Stimulated activated CD4-positive, alpha-beta T cell treated with anti-CD3 and anti-CD28 coated beads, Interleukin-12 subunit alpha, Interleukin-12 subunit beta, amount 100 ng/mL, for 48 hours (primary cell): ENCODE results near the gene CYTH3.
"Not testable (repeated sequence)": the region's sequence is repeated elsewhere in the genome, so short reads cannot be mapped to it uniquely, and the experiment has no call there.

Experiments
- DNase-seq, 3 donors: peaks; one replicate each; pipeline ENCODE4 v3.0.0-alpha.2; 2020; ENCODE audit warnings: low read depth in 2 of 3, low spot score in 1 of 3

CYTH3 gene

DNA sequence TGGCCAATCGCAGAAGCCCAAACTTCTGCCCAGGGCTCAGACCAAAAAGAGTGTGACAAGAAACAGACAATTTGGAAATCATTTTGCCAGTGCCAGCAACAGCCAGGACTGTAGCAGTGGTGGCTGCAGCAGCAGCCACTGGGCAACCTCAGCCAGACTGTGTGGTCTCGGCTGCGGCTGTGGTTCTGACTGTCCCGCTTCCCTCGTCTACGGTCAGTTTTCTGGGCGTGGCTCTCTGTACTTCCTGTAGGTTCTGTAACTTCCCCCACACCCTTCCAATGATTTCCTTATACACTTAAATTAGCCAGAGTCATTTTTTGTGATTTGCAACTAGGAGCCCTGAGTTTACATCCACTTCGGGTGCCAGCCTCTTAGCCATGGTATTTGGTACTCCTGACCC, 39.9 kb downstream of the CYTH3 start:
- no peak for DNase-seq

DNA sequence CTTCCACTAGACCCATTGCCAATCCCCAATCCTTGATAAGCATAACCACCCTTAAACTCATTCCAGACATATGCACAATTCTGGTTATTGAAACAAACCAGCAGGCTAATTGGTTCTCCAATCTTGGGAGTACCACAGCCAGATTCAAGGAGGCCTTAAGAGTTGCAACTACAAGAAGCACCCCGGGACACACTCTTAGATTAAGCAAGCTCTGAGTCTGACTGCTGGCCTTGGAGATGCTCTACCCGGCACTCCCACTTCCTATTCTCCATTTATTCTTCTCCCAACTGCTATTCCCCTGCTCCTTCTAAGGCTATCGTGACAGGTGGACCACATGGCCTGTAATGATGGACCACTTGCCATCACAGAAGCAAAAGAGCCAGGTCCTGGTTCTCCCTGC, 40.3 kb downstream of the CYTH3 start:
- no peak for DNase-seq

DNA sequence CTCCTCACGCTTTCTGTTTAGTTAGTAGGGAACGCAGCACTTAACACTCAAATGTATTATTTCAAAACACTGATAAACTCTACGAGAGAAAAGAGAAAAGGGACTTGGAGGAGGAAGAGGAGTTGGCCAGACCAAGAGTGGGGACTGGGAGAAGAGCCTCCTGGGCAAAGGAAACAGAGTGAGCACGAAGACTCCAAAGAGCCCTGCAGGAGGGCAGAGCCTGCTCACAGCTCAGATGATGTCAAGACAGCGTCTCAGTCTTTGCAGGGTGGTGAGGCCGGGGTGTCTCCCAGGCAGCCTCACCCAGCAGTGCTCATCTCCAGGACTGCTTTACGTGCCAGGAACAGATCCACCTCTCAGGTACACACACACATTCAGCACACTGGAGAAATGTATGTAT, 41.2 kb downstream of the CYTH3 start:
- DNase-seq, result no peak

DNA sequence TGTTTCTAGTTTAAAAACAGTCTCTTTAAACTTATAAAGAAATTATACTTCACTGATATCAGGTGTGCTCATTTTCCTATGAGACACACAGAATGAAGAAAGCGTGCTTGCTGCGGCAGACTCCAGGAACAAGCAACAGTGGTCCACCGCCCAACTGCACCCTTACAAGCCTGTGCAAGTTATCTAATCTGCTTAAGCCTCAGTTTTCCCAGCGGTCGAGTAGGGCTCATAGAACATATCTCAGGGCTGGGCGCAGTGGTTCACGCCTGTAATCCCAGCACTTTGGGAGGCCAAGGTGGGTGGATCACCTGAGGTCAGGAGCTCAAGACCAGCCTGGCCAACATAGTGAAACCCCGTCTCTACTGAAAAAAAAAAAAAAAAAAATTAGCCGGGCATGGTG, 43.1 kb downstream of the CYTH3 start:
- DNase-seq, result not testable (repeated sequence)

DNA sequence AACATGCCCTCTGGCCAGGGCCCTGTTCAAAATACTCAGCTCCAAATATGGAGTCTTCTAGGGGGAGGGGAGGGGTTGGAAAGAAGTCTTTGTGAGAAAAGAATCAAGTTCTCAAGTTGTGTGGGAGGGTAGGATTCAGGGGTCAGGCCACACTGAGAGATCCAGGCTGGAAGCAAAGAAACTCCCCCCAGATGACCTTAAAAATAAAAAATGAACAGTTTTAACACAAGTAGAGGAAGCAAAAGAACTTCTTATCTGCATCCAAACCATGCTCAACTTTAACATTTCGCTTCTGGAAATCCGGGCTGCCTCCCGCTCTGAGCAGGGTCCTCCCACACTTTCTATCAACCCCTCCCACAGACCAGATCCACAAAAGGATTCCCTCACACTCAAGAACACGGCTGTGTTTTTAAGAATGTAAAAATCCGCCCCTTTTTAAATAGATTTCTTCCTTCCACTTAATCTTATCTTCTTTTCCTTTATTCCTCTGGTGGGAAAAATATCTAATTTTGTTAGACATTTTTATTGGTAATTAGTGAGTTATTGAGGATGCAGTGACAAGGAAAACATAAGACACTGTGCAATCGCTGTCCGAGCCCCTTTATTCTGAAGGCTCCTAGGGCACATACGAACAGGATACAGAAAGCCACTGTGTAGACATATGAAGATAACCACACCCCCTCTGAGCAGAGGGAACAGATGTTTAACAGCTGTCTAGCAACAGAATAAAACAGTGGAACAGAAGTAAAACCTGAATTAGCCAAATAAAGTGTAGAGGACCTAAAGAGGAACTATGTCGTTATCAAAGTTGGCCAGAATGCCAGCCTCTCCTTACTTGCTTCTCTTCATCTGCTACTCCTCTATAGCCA, 43.8 kb downstream of the CYTH3 start:
- DNase-seq, result no peak

DNA sequence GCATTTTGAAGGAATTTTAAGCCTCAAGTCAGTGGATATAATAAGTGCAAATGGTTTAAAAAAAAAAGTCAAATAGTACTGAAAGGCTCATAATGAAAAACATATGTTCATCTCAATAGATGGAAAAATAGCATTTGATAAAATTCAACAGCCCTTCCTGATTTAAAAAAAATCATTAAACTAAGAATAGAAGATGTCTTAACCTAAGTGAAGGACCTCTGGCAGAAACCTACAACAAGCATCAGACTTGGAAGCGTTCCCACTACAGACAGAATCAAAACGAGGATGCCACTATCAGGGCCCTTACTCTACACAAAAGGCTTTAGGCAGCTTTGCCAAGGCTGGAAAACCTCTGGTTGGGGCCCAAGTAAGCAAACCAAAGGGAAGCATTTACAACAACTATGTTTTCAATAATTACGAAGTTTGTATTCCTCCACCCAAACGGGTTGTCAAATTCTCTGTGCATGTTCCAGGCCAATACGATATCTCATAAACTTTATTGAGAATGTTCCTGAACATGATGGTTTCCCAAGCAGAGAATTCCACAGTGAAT, 45.1 kb downstream of the CYTH3 start:
- DNase-seq, result no peak

DNA sequence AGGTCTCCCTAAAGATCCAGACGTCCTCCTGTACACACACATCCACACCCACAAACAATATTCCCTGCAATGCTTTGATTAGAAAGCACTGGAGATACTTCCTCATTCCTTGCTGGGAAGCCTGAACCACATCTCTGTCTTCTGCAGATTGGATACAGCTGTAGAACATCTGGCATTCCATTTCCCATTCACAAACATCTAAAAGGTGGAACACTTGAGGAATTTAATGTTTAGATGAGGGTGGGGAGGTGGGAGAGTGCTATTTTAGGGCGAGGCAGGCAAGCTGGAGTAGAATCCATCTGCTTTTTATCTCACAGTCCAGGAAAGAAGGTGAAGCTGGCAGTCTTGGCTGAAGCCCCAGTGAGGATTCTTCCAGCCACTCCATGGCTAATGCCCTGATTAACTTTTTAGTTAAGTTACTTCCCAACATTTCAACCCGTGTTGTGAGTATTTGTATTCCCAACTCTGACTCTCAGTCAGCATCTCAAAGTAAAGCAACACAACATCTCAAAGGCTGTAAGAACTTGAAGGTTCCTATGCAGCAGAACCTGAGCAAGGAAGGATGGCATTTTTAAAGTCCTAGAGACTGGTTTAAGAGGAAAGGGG, 46.1 kb downstream of the CYTH3 start:
- DNase-seq, result no peak

DNA sequence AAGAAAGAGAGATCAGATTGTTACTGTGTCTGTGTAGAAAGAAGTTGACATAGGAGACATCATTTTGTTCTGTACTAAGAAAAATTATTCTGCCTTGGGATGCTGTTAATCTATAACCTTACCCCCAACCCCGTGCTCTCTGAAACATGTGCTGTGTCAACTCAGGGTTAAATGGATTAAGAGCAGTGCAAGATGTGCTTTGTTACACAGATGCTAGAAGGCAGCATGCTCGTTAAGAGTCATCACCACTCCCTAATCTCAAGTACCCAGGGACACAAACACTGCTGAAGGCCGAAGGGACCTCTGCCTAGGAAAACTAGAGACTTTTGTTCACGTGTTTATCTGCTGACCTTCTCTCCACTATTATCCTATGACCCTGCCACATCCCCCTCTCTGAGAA, 49.0 kb downstream of the CYTH3 start:
- not testable (repeated sequence) for DNase-seq

DNA sequence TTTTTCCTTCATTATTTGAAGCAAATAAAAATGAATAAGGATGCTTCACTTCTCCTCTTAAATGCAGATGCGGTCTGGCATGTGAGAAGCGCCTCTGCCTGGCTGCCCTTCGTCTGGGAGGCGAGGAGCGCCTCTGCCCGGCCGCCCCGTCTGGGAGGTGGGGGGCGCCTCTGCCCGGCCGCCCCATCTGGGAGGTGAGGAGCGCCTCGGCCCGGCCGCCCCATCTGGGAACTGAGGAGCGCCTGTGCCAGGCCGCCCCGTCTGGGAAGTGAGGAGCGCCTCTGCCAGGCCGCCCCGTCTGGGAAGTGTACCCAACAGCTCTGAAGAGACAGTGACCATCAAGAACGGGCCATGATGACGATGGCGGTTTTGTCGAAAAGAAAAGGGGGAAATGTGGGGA, 49.4 kb downstream of the CYTH3 start:
- DNase-seq, result not testable (repeated sequence)

DNA sequence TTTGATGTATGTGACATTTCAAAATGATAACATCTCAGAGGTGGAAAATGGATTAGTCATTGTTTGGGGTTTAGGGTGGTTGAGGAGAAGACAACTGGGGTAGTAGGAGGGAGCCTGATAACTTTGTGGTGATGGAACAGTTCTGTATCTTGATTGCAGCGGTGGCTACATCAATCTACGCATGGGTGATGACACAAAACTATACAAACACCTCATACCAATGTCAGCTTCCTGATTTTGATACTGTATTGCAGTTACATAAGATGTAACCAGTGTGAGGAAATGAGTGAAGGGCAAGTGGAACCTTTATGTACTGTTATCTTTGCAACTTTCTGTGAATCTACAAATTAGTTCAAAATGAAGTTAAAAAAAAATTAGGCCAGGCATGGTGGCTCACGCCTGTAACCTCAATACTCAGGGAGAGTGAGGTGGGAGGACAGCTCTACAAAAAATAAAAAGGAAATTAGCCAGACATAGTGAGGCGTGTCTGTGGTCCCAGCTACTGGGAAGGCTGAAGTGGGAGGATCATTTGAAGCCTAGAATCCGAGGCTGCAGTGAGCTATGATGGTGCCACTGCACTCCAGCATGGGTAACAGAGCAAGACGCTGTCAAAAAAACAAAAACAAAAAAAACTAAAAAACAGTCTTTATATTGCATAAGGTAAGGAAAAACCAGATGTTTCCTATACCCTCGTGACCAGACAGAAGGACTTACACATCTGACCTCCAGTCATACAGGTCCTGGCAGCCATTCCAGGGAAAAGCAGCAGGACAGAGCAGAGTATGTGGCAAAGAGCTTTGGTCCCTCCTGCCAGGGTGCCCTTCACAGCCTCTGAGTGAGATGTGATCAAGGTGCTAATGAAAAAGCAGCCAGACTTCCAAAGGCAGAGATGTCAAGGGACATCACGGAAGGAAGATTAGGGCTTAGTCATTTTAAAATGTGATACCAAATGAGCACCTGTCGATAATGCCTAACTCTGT, 50.8 kb downstream of the CYTH3 start:
- DNase-seq, result peak; percentile 8 to 52 (median 33)

DNA sequence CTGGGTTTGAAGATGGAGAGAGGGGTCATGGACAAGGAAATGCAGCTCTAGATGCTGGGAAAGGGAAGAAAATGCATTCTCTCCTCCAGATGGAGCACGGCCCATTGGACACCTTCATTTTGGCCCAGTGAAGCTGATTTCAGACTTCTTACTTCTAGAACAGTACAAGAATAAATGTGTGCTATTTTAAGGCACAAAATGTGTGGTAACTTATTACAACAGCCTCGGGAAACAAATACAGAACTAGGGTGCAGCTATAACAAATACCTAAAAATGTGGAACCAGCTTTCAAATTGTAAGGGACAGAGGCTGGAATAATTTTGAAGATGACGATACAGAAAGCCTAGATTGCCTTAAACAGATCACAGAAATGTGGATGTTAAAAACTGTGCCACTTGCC, 54.1 kb downstream of the CYTH3 start:
- no peak for DNase-seq

DNA sequence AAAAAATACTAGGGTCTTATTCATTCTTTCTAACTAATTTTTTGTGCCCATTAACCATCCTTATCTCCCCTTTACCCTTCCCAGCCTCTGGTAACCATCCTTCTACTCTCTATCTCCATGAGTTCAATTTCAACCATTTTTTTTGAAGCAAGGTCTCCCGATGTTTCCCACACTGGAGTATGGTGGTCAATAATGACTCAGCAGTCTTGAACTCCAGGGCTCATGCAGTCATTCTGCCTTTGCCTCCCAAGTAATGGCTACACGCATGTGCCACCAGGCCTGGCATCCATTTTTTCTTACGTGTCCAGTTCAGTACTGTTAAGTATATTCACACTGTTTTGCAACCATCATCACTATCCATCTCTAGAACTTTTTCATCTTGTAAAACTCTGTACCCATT, 60.4 kb downstream of the CYTH3 start:
- no peak for DNase-seq

DNA sequence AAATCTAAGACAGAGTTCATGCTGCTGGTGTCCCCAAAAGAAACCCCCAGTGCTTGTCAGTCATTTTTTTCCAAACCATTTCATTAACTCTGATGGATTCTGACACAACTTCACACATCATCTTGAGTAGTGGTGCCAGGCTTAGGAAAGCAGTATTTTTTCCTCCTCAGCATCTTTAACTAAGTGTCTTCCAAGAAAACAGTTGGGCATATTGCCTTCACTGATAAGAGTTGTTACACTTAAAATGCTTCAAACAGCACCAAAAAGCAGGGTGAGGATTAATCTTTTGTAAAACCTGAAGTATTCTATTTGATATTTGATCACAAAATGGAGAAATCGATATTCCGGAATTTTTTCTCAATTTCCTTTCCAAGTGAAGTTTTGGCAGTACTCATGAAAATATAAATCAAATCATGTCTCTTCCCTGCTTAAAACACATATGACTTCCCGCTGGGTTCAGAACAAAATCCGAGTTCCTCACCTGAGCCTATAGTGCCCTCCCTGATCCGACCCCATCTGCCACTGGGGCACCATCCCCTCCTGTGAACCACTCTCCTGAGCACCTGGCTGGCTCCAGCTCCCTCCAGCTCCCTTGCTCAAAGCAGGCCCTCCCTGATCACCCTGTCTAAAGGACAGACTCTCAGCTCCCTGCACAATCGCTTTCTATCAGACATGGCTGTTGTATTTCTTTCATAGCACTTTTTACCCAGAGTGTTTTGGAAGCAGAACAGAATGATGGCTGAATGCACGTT, 61.6 kb downstream of the CYTH3 start:
- DNase-seq, result no peak

DNA sequence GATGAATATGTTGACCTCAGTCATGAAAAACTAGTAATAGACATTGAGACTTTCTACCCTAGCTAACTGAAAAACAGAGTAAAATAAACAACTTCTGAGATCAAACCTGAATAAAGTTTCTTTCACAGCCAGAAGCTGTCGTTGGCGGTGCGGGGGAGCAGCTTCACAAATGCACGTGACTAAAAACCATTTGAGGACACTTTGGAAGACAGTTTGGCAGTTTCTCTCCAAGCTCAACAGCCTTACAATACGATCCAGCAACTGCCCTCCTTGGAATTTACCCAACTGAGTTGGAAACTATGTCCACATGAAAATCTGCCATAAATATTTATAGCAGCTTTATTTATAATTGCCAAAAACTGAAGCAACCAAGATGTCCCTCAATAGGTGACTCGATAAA, 63.1 kb downstream of the CYTH3 start:
- no peak for DNase-seq

DNA sequence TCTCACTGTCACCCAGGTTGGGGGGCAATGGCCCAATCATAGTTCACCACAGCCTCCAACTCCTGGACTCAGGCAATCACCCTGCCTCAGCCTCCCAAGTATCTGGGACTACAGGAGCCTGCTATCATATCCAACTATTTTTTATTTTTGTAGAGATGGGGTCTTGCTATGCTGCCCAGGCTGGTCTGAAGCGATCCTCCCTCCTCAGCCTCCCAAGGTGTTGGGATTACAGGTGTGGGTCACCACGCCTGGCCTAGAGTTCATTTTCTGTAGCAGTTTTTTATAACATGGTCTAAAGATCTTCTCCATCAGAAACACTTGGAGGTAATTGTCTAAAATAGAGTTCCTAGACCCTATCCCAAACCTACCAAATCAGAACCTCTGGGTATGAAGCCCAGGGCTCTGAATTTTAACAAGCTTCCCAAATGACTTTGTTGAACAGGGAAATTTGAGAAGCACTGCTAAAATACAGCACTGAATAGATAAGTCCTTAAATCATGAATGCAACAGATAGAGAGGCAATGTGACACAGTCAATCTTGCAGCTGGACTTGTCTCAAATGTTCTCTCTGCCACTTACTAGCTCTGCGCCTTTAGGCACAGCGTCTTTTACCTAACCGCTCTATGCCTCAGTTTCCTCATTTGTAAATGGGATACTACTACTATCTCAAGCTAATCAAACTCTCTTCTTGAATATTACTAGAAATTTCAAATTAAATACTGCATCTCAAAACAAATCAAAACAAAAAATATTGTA, 63.7 kb downstream of the CYTH3 start:
- no peak for DNase-seq

DNA sequence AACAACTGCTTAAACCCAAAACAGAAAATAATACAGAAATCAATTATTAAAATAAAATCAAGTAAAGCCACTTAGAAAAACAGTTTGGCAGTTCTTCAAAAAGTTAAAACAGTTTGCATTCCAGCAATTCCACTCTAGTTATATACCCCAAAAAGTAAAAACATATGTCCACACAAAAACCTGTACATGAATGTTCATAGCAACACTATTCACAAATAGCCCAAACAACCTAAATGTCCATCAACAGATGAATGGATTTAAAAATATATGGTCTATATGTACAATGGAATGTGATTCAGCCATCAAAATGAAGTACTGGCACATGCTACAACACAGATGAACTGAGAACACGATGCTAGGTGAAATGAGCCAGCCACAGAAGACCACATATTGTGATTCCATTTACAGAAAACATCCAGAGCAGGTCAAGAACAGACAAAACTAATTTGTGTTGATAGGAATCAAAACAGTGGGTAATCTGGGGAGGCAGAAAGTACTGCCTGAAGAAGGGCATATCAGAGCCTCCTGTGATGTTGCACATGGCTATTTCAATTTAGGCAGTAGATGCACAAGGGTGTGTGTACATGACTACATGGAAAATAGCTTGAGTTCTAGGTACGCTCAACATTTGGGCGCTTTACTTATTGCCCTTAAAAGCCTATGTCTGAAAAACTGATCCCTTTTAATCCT, 66.3 kb downstream of the CYTH3 start:
- DNase-seq, result no peak

DNA sequence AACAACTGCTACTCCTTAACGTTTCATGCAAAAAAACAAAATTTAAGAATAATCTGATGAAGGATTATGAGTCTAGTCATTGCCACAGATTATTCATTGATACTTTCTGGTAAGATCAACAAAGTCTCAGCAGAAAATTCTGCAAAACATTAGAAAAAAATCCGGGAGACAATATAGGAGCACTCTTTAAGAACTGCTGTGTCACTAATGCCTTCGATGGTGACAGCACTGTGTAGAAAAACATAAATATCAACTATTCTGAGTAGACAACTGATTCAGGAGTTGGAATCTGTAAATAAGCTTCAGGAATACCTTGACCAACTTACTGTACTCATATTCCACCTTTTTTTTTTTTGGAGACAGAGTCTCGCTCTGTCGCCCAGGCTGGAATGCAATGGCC, 69.0 kb downstream of the CYTH3 start:
- DNase-seq, result no peak

DNA sequence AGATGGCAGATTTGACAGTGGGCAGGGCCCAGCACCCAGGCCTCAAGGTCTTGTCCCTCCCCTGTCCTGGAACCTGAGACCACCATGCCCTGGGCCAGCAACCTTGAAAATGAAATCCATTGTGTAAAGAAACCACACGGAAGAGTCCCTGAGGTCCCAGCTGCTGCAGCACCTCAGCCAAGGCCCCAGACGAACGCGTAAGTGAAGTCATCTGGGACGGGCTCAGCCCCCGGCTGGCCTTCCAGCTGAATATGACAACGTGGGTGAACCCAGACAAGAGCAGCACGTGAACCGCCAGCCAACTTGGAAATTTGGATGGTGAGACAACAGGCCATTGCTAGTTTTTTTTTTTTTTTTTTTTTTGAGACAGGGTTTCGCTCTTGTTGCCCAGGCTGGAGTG, 70.3 kb downstream of the CYTH3 start:
- DNase-seq, result no peak

DNA sequence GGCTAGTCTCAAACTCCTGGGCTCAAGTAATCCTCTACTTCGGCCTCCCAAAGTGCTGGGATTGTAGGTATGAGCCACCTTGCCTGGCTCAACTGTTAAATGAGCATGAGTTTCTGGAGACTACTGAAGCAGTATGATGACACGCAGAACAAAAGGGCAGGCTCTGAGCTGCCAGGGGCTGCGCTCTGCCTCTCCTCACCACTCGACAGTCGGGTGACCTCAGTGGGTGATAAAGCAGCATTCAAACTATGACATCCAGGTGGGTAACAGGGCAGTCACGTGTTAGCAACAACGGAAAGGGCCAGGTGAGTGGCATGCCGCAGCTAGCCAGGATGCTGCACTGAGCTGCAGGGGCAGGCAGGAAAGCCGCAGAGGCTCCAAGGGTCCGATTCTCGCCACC, 71.5 kb downstream of the CYTH3 start:
- no peak for DNase-seq
